ENCODE results near the gene TMEM132A. TPM values are rescaled to one million over a fixed set of nuclear protein-coding genes. Genes with fewer than 3 reads are reported as not detected.

The TMEM132A gene
- total and polyA plus RNA-seq, 2 of the 13 experiments (the other 11 are each of a cell fraction or from before 2014, with no cell fraction given): 11.1 to 32.9 TPM

GRCh38 chr11:60906132-60906972 lies 17.9 kb upstream of the TMEM132A start, which contains the start of gene PRPF19 (continued):
- TF ChIP-seq, protein P1, sequence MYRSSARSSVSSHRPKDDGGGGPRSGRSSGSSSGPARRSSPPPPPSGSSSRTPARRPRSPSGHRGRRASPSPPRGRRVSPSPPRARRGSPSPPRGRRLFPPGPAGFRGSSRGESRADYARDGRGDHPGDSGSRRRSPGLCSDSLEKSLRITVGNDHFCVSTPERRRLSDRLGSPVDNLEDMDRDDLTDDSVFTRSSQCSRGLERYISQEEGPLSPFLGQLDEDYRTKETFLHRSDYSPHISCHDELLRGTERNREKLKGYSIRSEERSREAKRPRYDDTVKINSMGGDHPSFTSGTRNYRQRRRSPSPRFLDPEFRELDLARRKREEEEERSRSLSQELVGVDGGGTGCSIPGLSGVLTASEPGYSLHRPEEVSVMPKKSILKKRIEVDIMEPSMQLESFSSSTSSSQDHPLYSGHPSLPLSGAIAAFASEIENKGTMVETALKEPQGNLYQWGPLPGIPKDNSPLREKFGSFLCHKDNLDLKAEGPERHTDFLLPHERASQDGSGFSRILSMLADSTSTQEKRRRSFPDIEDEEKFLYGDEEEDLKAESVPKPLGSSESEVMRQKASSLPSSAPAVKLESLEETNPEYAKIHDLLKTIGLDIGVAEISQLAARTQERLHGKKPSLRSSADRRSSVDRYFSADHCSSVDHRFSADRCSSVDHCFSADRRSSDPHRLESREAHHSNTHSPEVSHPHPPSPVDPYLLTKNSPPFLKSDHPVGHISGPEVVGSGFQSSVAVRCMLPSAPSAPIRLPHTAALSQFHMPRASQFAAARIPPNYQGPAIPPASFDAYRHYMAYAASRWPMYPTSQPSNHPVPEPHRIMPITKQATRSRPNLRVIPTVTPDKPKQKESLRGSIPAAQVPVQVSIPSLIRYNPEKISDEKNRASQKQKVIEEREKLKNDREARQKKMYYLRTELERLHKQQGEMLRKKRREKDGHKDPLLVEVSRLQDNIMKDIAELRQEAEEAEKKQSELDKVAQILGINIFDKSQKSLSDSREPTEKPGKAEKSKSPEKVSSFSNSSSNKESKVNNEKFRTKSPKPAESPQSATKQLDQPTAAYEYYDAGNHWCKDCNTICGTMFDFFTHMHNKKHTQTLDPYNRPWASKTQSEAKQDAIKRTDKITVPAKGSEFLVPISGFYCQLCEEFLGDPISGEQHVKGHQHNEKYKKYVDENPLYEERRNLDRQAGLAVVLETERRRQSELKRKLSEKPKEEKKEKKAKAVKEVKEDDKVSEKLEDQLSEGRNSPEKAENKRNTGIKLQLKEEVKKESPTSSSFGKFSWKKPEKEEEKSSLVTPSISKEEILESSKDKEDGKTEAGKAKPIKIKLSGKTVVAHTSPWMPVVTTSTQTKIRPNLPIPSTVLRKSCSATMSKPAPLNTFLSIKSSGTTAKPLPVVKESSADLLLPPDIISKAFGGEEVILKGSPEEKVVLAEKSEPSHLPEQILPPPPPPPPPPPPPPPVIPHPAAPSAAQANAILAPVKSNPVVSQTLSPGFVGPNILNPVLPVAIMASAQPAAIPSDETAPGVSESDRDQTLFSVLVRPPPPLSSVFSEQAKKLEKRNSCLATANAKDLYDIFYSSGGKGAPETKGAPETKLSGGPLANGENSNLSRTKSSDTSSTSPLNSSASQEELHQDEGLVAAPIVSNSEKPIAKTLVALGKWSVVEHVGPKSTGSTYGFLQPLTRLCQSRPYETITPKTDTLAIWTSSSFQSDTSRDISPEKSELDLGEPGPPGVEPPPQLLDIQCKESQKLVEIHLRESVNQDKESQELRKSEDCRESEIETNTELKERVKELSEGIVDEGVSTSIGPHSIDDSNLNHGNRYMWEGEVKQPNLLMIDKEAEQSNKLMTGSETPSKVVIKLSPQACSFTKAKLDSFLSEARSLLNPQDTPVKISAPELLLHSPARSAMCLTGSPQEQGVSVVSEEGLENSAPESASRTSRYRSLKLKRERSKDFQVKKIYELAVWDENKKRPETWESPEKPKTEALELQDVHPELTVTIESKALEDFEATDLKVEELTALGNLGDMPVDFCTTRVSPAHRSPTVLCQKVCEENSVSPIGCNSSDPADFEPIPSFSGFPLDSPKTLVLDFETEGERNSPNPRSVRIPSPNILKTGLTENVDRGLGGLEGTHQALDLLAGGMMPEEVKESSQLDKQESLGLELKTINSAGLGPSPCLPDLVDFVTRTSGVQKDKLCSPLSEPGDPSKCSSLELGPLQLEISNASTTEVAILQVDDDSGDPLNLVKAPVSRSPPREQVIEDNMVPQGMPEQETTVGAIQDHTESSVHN (CRISPR knock-in tag; IDR thresholded peaks at IDR 0.05): peak; percentile 65; the same call in 1 of the 2 replicates
- TF ChIP-seq ZNF552 (CRISPR knock-in tag; IDR thresholded peaks at IDR 0.05; ENCODE audit: borderline replicate concordance) (peak; percentile 44; the same call in 1 of the 2 replicates), MAFG (CRISPR knock-in tag; IDR thresholded peaks at IDR 0.05) (no peak), BORCS8-MEF2B (CRISPR knock-in tag; IDR thresholded peaks at IDR 0.05) (0 out of 2 replicates have a peak, but pooled peaks have one; percentile 49), ZNF232 (CRISPR knock-in tag; IDR thresholded peaks at IDR 0.05; ENCODE audit: borderline replicate concordance) (peak; percentile 82; the same call in 1 of the 2 replicates), HDAC2 (CRISPR knock-in tag; IDR thresholded peaks at IDR 0.05) (peak; percentile 77), ZNF34 (CRISPR knock-in tag; IDR thresholded peaks at IDR 0.05; ENCODE audit: borderline replicate concordance) (no peak)
- TF ChIP-seq, protein P2, sequence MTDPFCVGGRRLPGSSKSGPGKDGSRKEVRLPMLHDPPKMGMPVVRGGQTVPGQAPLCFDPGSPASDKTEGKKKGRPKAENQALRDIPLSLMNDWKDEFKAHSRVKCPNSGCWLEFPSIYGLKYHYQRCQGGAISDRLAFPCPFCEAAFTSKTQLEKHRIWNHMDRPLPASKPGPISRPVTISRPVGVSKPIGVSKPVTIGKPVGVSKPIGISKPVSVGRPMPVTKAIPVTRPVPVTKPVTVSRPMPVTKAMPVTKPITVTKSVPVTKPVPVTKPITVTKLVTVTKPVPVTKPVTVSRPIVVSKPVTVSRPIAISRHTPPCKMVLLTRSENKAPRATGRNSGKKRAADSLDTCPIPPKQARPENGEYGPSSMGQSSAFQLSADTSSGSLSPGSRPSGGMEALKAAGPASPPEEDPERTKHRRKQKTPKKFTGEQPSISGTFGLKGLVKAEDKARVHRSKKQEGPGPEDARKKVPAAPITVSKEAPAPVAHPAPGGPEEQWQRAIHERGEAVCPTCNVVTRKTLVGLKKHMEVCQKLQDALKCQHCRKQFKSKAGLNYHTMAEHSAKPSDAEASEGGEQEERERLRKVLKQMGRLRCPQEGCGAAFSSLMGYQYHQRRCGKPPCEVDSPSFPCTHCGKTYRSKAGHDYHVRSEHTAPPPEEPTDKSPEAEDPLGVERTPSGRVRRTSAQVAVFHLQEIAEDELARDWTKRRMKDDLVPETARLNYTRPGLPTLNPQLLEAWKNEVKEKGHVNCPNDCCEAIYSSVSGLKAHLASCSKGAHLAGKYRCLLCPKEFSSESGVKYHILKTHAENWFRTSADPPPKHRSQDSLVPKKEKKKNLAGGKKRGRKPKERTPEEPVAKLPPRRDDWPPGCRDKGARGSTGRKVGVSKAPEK (CRISPR knock-in tag; IDR thresholded peaks at IDR 0.05; ENCODE audit: borderline replicate concordance): no peak
- TF ChIP-seq, protein P3, sequence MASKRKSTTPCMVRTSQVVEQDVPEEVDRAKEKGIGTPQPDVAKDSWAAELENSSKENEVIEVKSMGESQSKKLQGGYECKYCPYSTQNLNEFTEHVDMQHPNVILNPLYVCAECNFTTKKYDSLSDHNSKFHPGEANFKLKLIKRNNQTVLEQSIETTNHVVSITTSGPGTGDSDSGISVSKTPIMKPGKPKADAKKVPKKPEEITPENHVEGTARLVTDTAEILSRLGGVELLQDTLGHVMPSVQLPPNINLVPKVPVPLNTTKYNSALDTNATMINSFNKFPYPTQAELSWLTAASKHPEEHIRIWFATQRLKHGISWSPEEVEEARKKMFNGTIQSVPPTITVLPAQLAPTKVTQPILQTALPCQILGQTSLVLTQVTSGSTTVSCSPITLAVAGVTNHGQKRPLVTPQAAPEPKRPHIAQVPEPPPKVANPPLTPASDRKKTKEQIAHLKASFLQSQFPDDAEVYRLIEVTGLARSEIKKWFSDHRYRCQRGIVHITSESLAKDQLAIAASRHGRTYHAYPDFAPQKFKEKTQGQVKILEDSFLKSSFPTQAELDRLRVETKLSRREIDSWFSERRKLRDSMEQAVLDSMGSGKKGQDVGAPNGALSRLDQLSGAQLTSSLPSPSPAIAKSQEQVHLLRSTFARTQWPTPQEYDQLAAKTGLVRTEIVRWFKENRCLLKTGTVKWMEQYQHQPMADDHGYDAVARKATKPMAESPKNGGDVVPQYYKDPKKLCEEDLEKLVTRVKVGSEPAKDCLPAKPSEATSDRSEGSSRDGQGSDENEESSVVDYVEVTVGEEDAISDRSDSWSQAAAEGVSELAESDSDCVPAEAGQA (IDR thresholded peaks at IDR 0.05; ENCODE audit: low read depth): 0 out of 2 replicates have a peak, but pooled peaks have one; percentile 7
- TF ChIP-seq, protein P3 (CRISPR knock-in tag; IDR thresholded peaks at IDR 0.05; ENCODE audit: borderline replicate concordance): no peak
